Esophagus muscularis mucosa (tissue), 4 donors: ENCODE measurements around the gene CEMP1.
"Not testable (repeated sequence)": the region's sequence is repeated elsewhere in the genome, so short reads cannot be mapped to it uniquely, and the experiment has no call there.

Experiments
- EP300 ChIP-seq: sonication (generic); formaldehyde crosslinking; IDR thresholded peaks from one replicate; pipeline ENCODE4 v1.6.1; 2017; ENCODE audit warnings: antibody characterized with exemption
- POLR2A ChIP-seq: fragments of 450-650 bp; IDR thresholded peaks from one replicate; pipeline ENCODE4 v1.6.1; 2017; ENCODE audit warnings: antibody characterized with exemption, moderate library complexity, mild to moderate bottlenecking, low read depth
- POLR2AphosphoS5 ChIP-seq, 2 donors: sonication (generic); formaldehyde crosslinking; IDR thresholded peaks; one replicate each; pipeline ENCODE4 v1.6.1; 2017; ENCODE audit warnings: antibody characterized with exemption in 2 of 2
- TF ChIP-seq, protein P1 (sequence below), 3 experiments: fragments of 200-600 bp in 2 of 3; fragments of 450-650 bp in 1 of 3; sonication (generic) in 2 of 3; IDR thresholded peaks; one replicate each; pipeline ENCODE4 v1.5.1; 2017 to 2019; ENCODE audit warnings: antibody characterized with exemption in 3 of 3, mild to moderate bottlenecking in 2 of 3, moderate library complexity in 1 of 3

DNA sequence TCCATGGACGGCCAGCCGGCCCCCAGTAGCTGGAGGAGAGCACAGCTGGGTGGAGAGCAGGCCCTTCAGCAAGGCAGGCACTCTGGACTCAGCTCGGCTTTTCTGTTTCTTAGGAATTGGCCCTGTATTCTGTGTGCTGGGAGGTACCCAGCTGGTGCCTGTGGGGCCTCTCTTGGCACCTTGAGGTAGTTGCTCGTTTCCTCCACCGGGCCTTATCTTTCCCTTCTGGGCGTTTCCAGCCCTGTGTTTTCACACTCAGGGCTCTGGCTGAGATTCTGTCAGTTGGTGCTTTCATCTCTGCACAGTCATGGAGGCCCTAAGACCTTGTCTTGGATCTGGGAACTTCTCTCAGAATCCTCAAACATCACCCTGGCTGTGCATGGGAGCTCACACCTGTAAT lies 36.3 kb upstream of the CEMP1 start:
- not testable (repeated sequence) for TF ChIP-seq EP300; POLR2A; POLR2AphosphoS5 (IDR thresholded peaks at IDR 0.05)
- TF ChIP-seq, protein P1, sequence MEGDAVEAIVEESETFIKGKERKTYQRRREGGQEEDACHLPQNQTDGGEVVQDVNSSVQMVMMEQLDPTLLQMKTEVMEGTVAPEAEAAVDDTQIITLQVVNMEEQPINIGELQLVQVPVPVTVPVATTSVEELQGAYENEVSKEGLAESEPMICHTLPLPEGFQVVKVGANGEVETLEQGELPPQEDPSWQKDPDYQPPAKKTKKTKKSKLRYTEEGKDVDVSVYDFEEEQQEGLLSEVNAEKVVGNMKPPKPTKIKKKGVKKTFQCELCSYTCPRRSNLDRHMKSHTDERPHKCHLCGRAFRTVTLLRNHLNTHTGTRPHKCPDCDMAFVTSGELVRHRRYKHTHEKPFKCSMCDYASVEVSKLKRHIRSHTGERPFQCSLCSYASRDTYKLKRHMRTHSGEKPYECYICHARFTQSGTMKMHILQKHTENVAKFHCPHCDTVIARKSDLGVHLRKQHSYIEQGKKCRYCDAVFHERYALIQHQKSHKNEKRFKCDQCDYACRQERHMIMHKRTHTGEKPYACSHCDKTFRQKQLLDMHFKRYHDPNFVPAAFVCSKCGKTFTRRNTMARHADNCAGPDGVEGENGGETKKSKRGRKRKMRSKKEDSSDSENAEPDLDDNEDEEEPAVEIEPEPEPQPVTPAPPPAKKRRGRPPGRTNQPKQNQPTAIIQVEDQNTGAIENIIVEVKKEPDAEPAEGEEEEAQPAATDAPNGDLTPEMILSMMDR (IDR thresholded peaks at IDR 0.05) = not testable (repeated sequence)
